Measurements from ENCODE around the gene PHYH.

DNA sequence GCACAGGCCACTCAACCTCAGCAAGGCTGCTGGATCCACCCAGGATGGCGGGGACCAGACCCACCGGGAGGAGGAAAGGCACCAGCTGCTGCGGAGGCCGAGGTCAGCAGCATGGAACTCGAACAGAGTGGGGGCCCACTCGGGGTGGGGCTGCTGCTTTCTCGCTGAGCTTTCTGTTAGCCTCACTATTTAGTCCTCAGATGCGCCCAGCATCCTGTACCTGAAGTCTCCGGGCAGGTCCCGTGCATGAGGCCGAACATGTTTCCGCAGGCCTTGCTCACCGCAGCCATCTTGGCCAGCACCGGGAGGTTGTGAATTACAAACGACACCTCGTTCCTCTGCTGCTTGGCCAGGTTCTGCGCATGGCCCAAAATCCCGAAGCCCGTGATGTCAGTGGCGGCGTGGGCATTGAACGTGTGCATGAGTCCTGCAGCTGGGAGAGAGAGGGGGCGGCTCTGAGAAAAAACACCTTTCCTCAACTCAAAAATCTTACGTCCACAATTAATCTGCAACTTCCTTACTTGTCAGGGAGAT lies 22.8 kb upstream of the PHYH start:
- no peak for TF ChIP-seq POLR2A (IDR thresholded peaks at IDR 0.05)
- TF ChIP-seq, protein P1, sequence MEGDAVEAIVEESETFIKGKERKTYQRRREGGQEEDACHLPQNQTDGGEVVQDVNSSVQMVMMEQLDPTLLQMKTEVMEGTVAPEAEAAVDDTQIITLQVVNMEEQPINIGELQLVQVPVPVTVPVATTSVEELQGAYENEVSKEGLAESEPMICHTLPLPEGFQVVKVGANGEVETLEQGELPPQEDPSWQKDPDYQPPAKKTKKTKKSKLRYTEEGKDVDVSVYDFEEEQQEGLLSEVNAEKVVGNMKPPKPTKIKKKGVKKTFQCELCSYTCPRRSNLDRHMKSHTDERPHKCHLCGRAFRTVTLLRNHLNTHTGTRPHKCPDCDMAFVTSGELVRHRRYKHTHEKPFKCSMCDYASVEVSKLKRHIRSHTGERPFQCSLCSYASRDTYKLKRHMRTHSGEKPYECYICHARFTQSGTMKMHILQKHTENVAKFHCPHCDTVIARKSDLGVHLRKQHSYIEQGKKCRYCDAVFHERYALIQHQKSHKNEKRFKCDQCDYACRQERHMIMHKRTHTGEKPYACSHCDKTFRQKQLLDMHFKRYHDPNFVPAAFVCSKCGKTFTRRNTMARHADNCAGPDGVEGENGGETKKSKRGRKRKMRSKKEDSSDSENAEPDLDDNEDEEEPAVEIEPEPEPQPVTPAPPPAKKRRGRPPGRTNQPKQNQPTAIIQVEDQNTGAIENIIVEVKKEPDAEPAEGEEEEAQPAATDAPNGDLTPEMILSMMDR (IDR thresholded peaks at IDR 0.05) = no peak
- no peak for TF ChIP-seq POLR2AphosphoS5 (IDR thresholded peaks at IDR 0.05)
- no peak for TF ChIP-seq EP300 (IDR thresholded peaks at IDR 0.05; ENCODE audit: low read depth)

All from transverse colon (tissue), 4 donors.